Stimulated activated CD8-positive, alpha-beta memory T cell treated with anti-CD3 and anti-CD28 coated beads, Interleukin-7, amount 100 ng/mL, for 1 hour (primary cell): Measurements from ENCODE around the gene LIPM.
"Not testable (repeated sequence)": the region's sequence is repeated elsewhere in the genome, so short reads cannot be mapped to it uniquely, and the experiment has no call there.

Experiments
- DNase-seq, 2 donors: peaks; one replicate each; pipeline ENCODE4 v3.0.0-alpha.2; 2020; ENCODE audit warnings: low read depth in 2 of 2

The LIPM gene

DNA sequence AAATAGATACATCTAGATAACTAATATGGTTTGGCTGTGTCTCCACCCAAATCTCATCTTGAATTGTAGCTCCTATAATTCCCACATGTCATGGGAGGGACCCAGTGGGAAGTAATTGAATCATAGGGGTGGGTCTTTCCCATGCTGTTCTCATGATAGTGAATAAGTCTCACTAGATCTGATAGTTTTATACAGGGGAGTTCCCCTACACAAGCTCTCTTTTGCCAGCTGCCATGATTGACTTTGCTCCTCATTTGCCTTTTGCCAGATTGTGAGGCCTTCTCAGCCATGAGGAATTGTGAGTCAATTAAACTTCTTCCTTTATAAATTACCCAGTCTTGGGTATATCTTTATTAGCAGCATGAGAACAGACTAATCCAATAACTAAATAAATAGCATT is 35.1 kb downstream of the LIPM start:
- not testable (repeated sequence) for DNase-seq

DNA sequence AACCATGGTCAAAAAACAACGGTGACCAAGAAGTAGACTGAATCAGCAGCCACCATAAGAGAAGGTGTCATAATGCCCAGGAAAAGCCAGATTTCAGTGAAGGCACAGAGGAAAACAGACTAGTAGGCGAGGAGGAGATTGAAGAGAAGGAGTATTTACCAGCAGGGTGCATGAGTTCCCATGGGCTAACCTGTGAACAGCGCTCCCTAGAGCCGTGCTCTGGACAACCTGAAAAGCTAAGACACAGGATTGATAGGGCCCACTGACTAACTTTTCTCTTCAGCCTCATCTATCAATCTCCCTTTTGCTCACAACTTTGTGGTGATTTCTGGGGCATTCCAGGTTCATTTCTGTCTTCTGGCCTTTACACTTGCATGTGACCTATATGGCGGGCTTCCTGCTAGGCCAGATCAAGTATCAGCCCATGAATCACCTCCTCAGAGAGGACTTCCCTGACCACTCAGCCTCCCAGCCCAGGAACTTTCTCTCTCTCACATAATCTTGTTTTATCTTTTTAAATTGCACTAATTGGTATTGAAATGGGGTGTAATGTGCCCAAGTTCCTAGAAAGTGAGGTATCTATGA is 36.3 kb downstream of the LIPM start:
- no peak for DNase-seq

DNA sequence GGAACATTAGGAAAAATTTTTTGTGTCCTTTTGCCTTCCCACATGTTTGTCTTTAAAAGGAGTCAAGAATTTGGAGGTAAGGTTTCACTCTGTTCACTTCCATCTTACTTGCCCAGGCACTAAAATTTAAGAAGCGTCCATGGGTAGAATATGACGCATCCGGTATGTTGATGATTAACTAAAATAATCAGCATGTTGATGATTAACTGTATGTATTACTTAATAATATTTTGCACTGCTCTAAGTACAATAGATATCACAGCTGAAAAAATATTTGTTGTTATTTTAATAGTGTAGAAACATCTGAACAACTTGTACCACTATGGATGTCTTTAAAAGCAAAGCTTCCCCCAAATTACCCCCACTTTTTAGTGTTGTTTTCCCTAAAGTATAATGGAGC is 37.6 kb downstream of the LIPM start:
- DNase-seq, result no peak

DNA sequence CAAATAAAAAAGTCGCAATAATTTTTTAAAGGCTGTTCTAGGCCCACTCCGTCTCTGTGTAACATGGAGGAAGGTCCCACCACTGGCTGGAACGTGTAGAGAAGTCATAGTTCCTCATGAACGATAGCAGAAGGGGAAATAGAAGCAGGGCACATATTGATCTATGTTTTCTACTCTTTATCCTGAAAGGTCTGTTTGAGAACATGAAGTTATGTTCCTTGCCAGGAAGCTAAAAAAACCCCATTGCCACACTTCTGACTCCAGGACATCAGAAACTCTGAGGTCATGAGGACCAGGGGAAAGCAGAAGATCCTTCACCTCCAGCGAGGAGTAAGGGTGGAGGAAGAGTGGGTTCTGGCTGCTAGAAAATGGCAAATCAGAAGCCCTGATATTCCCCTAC is 38.4 kb downstream of the LIPM start:
- no peak for DNase-seq

DNA sequence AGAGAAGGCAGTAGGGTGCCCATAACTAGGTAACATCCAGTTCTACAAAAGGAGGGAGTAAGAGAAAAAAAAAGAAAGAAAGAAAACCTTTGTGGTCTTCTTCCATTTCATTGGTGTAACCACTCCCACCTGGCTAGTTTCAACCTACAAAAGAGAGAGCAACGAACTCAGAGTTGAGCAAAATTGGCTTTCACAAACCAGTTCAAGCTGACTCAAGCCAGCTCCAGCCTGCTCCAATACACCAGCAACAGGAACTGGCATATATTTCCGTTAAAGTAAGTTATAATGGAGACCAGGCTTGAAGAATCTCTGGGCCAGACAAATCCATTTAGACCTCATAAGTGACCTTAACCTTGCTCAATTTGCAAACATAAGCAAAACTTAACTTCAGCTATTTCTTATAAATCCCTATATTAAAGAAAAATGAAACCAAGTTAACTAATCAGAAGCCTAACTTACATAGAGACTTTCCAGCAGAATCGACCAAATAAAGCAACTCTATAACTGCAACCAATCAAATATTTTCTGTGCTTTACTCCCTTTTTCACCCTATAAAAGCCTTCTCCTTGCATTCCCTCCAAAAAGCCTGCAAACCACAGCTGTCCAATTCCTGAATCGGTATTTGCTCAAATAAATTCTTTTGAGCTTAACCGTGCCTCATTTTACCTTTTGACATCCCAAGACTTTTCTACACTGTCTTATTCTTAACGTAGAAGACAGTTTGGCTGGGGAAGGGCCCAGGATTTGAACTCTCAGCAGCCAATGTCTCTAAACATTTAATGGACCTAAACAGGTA is 39.0 kb downstream of the LIPM start:
- DNase-seq, result no peak

DNA sequence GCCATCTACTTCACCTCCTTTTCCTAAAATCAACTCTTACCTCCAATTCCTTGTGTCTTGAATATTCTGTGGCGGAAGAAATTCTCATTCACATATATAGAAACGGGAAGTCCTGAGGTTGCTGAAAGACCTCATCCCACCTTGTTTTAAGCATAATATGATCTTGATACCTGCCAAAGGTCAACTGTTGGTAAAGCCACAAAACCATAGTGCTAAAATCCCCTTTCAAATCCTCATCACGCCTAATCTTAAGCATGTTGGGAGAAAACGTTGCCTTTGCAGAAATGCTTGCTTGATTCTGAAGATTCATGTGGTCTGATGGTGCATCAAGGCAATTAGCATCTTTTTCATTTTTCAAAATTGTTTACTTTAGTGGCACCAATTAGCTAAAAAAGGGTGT is 40.6 kb downstream of the LIPM start:
- no peak for DNase-seq

DNA sequence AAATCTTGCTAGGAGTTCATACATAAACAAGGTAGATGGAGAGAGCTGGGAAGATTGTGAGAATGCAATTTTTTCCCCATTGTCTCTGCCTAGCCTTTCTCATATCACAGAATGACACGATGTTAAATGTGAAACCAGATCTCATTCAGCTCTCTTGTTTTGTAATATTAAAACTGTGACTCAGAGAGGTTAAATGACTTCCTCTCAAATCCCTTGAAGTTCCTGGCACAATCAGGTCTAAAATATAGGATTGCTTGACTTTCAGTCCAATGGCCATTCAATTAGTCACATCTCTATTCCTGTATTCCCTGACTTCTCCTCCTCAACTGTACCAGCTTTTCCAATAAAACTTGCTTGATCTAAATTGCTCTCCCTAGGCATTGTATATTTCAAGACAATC is 46.0 kb downstream of the LIPM start:
- no peak for DNase-seq

DNA sequence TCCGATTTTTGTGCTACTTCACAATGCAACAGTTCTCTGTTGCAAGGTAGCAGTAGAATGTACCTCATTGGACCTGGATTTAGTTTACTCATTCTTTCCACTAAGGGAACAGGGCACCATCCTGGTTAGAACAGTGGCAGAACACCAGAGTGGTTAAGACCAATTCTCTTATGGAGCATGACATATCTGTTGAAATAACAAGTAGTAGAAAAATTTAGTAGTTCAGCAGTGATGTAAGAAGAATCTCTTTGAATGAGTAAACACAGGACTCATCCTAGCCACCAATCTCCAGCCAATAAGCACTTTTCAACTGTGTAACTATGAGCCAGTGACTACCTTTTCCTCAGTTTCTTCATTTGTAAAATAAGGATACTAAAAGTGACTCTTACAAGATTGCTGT is 46.7 kb downstream of the LIPM start:
- no peak for DNase-seq

DNA sequence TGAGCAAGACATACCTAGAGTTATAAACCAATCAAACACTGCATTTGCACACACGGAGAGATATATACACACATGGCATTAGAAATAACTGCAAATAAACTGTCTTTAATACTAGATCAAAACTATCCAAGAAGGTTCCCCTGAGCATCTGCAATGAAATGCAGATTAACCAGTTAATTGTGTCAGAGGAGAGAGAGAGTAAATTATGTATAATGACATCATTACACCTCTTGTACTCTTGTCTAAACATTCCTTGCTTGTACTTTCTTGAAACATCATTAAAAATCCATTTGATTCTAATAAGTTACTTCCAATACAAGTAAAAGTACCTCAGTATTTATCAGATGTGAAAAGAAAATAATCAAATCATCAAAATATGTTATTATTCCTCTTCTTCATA is 48.2 kb downstream of the LIPM start:
- DNase-seq, result no peak

DNA sequence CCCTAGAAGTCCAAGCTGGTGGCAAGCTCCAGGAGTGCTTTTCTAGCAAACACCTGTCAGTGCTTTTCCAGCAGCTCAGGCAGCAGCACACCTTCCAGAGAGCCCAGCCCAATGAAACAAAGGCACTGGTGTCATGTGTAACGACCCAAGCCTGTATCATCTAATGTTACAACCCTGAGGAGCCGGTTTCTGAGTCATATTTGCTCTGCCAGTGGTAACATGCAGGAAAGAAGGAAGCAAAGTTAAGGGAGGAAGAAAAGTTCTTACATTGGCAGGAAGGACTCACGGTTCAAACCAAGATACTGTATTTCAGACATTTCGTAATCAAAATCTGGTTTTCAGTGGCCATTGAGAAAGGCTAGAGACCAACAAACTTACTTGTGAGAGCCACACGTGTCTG is 49.2 kb downstream of the LIPM start, which contains the start of gene ANKRD22:
TSS of gene ANKRD22 (minus strand) at position 139 of the 400 bp plus-strand sequence. CDS start 237 bp downstream, outside the sequence.
- no peak for DNase-seq

DNA sequence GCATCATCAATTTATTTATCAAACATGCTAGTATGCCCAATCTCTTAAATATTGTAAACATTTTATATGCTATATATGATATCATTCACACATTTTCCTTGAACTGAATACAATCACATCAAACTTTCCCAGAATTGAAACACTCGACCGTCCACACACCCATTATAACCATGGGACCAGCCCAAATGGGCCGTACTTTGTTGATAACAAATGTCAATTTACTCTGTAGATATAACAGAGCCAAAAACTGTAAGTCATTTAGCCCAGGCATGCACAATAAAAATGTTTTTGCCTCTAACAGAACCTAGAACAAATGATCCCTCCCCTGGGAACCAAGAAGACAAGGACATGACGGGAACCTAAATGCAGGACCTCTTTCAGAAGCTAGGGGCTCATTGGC is 49.8 kb downstream of the LIPM start:
- no peak for DNase-seq

DNA sequence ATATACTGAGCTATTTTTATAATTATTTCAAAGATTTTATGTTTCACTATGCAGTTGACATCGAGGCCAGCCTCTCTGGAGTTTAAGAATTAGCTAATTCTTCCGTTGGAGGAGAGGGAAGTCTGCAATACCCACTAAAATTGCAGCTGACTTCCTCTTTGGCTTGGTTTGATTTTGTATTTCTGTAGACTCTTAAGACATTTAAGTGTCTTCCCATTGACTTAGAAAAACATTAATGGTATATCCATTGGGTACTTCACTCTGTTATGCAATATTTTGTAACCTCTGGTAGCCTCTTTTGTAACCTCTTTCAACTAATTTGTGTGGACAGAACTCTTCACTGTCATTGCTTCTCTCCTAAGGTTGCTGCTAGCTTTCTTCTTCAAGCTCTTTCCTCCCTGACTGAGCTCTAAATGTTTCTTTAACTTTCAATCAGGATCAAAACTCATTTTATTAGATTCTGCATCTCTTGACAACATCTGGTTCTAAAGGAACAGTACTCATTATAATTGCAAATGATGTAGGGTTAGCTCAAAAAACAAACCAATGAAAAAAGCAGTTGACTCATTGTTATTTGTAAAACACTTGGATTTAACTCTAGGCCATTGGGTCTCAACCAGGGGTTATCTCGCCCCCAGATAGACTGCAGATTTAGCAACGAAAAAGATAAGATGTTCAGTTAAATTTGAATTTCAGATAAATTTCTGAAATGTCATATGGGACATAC is 50.8 kb downstream of the LIPM start:
- no peak for DNase-seq

DNA sequence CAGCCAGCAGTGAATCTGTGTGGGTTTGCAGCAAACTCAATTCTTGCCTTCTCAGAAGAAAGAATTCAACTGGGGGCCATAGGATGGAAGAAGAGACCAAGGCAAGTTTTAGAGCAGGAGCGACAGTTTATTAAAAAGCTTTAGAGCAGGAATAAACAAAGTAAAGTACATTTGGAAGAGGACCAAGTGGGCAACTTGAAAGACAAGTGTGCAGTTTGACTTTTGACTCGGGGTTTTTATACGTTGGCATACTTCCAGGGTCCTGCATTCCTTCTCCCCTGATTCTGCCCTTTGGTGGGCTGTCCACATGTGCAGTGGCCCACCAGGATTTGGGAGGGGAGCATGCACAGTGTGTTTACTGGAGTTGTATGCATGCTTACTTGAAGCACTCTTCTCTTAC is 52.2 kb downstream of the LIPM start:
- no peak for DNase-seq

DNA sequence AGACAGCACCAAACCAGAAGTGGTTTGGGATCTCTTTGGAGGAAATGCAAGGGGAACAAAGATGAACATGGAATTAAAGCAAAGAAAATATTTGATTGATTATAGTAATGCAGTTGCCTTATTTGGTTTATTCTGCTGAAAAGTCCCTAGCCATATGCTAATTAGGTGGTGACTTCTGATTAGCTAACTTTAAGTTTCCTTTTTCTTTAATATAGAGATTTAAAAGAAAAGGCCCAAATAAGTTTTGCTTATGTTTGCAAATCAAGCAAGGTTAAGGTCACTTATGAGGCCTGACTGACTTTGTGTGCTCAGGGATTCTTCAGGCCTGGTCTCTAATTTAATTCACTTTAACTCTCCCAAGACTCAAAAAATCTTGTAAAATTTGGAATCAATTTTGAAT is 55.3 kb downstream of the LIPM start:
- DNase-seq, result no peak

DNA sequence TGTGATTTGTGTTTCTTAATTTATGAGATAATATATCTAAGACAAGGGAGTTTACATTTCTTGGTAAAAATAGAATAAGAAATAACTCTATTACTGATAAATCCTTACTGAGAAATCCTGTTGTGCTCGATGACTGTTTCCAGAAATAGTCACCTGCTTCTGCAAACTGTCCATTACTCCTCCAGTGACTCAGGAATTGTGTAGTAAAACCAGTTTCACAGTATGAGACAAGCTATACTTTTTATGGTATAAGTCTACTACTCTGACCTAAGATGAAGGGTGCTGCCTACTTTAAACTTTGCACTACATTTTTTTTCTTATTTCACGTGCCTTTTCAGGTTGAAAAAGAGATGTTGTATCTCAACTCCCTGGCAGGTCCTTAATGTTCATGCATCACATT is 56.0 kb downstream of the LIPM start:
- no peak for DNase-seq

DNA sequence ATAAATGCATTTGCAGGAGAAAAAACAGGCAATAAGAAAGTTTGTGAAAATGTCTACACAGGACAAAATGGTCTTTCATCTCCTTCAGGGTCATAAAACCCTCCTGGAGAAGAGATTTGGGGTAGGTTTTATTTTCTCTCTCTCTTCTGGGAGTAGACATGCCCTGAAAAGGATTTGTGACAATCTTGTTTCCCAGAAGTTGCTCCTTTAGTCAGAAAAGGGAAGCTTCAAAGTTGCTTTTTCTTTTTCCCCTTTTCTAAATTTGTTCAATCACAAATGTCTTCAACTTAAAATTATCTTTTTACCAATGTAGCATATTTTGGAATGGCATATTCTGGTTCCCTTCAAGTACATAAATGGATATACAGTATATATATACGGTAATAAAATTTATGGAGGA is 58.5 kb downstream of the LIPM start:
- DNase-seq, result no peak

DNA sequence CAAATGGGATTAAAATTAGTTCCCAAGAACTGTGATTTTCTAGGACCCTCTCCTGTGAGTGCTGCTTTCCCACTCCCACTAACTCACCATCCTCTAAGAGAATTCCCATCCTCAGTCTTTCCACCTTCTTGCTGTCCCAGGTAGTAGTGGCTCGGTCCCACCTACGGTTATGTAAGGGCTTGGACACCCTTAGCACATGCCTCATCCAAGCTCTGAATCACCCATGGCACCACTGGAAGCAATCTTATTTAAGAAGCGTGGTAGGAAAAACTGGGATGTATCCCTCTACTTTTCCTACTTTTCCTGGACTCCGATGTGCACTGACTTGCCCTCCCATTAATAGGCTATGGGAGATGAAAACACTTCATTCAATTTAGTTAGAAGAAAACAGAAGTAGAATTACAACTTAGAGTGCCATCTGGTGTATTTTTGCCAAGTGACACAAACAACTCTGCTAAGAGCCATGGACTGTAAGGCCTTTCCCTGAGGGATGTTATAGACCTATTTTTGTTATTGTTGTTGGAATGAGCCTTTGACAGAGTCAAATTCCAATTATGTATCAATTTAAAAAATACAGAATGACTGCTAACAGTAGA is 62.8 kb downstream of the LIPM start:
- no peak for DNase-seq

DNA sequence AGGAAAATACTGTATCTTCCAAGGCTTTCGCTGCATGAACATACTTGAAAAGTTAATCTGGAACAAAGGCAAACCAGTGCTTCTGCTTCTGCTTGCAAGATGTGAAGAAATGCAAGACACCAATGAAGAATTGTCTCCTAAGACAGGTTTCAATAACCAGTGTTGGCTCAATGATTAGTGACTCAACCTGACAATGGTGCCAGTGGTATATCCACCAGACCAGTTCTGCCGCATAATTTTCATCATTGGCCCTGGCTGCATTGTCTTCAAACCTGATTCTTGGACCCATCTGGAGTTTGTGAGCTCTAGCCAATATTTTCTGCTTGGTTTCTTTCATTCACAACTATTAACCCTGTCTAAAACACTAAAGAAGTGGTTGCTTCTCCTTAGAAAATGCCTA is 63.9 kb downstream of the LIPM start:
- DNase-seq, result no peak

DNA sequence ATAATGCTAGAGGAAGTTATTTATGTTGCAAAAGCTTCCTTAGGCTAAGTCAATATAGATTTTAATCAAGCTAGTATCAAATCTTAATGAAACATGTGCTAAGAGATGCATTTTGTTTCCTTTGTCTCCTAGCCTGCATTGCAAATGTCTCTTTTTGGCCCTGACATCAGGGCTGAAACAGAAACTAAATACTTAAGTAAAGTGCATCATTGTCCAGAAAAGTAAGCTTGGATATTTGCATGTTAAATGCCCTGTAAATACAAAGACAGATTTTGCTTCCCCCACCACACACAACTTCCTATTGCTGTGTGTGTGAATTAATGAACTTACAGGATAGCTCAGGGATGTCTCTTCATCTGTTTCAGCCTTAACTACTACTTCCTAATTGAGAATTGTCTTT is 67.6 kb downstream of the LIPM start:
- DNase-seq, result no peak
